B cell (primary cell): ENCODE results near the gene KIAA1217. TPM values are rescaled to one million over a fixed set of nuclear protein-coding genes. Genes with fewer than 3 reads are reported as not detected.

ENCODE experiments used
- ATAC-seq: fragments of 200-7000 bp; cut with Tn5 transposase; one replicate; pipeline ENCODE4 v1.10.0; 2021; ENCODE audit warnings: low read depth, mild to moderate bottlenecking, moderate number of reproducible peaks, moderate library complexity
- CTCF ChIA-PET: fragments of 350-600 bp; sonication (Branson Sonifier 250); formaldehyde crosslinking; loops from one replicate; lab custom pipeline; 2021; ENCODE audit warnings: antibody characterized with exemption, inconsistent platforms; lab: Charles Lee
- POLR2A ChIA-PET: fragments of 350-600 bp; sonication (Branson Sonifier 250); formaldehyde crosslinking; loops from one replicate; lab custom pipeline; 2021; ENCODE audit warnings: antibody characterized with exemption; lab: Charles Lee
- DNase-seq: peaks from one replicate; pipeline ENCODE4 v3.0.0; 2013
- H2AFZ ChIP-seq: 2 replicates; pipeline ENCODE4 v1.6.1; 2012; ENCODE audit warnings: mild to moderate bottlenecking, low read depth, low read length; ENCODE audit not compliant: insufficient read depth, poor library complexity, severe bottlenecking
- H3K27ac ChIP-seq, 2 donors: 1 replicate in 1 of 2; 2 replicates in 1 of 2; pipeline ENCODE4 v1.5.1; 2012 to 2013; ENCODE audit warnings: low read length in 2 of 2, mild to moderate bottlenecking in 2 of 2, moderate library complexity in 1 of 2
- H3K27me3 ChIP-seq, 4 experiments: fragments of 200-600 bp in 1 of 4; sonication (generic) in 1 of 4; replicated peaks in 1 of 4; 1 replicate in 2 of 4; 2 replicates in 2 of 4; pipeline versions ENCODE4 v1.6.1 to v1.7.0; 2013 to 2016; ENCODE audit warnings: low read length in 3 of 4, mild to moderate bottlenecking in 2 of 4, mixed read lengths in 1 of 4, moderate library complexity in 1 of 4; ENCODE audit not compliant: insufficient read depth in 4 of 4, control insufficient read depth in 3 of 4; ENCODE audit errors: control extremely low read depth in 1 of 4
- H3K36me3 ChIP-seq, 2 experiments: replicated peaks in 1 of 2; 1 replicate in 1 of 2; 2 replicates in 1 of 2; pipeline versions ENCODE4 v1.6.1 to v1.7.1; 2013; ENCODE audit warnings: low read length in 1 of 2; ENCODE audit not compliant: insufficient read depth in 2 of 2, control insufficient read depth in 1 of 2; ENCODE audit errors: control extremely low read depth in 1 of 2, extremely low read depth in 1 of 2
- H3K4me1 ChIP-seq, 2 donors: fragments of 200-600 bp in 1 of 2; sonication (generic) in 1 of 2; 1 replicate in 1 of 2; 2 replicates in 1 of 2; pipeline versions ENCODE4 v1.5.1 to v1.6.1; 2013 to 2017; ENCODE audit warnings: low read length in 2 of 2; ENCODE audit not compliant: control insufficient read depth in 2 of 2, insufficient read depth in 2 of 2
- H3K4me2 ChIP-seq: replicated peaks from 2 replicates; pipeline ENCODE3; 2012; ENCODE audit warnings: mild to moderate bottlenecking, low read depth, low read length; ENCODE audit not compliant: poor library complexity, severe bottlenecking
- H3K4me3 ChIP-seq, 5 experiments: fragments of 200-600 bp in 1 of 5; sonication (generic) in 1 of 5; 1 replicate in 3 of 5; 2 replicates in 2 of 5; pipeline versions ENCODE4 v1.5.1 to v1.7.0; 2011 to 2016; ENCODE audit warnings: low read length in 4 of 5, mild to moderate bottlenecking in 4 of 5, low read depth in 2 of 5, control low read depth in 1 of 5, moderate library complexity in 1 of 5; ENCODE audit not compliant: insufficient read depth in 1 of 5; ENCODE audit errors: control extremely low read depth in 1 of 5, extremely low read depth in 1 of 5
- H3K79me2 ChIP-seq: fragments of 200-600 bp; sonication (generic); one replicate; pipeline ENCODE4 v1.6.0; 2016; ENCODE audit warnings: low read length; ENCODE audit not compliant: control insufficient read depth, insufficient read depth
- H3K9ac ChIP-seq: fragments of 200-600 bp; sonication (generic); 2 replicates; pipeline ENCODE4 v1.6.1; 2017; ENCODE audit warnings: mild to moderate bottlenecking, low read length, moderate library complexity
- H3K9me3 ChIP-seq, 3 donors: one replicate each; pipeline versions ENCODE4 v1.6.1 to v1.7.1; 2013; ENCODE audit warnings: low read length in 2 of 3; ENCODE audit not compliant: control insufficient read depth in 2 of 3, insufficient read depth in 1 of 3; ENCODE audit errors: control extremely low read depth in 1 of 3
- H4K20me1 ChIP-seq: 2 replicates; pipeline ENCODE4 v1.6.0; 2012; ENCODE audit warnings: mild to moderate bottlenecking, low read length; ENCODE audit not compliant: insufficient read depth, control insufficient read depth, poor library complexity, severe bottlenecking
- H3K27ac Mint-ChIP-seq: one replicate; pipeline ENCODE4 v1.8.0; 2021; ENCODE audit warnings: mixed read lengths
- H3K27me3 Mint-ChIP-seq: one replicate; pipeline ENCODE4 v1.8.0; 2021; ENCODE audit warnings: mixed read lengths
- H3K4me1 Mint-ChIP-seq: one replicate; pipeline ENCODE4 v1.8.0; 2021; ENCODE audit warnings: mixed read lengths
- H3K4me3 Mint-ChIP-seq: one replicate; pipeline ENCODE4 v1.8.0; 2021; ENCODE audit warnings: mixed read lengths
- H3K9me3 Mint-ChIP-seq: one replicate; pipeline ENCODE4 v1.8.0; 2022; ENCODE audit warnings: mixed read lengths; ENCODE audit not compliant: insufficient read depth
- CTCF ChIP-seq: fragments of 200-600 bp; IDR thresholded peaks from one replicate; pipeline ENCODE4 v1.8.0; 2022; ENCODE audit warnings: antibody characterized with exemption, mild to moderate bottlenecking
- EZH2 ChIP-seq: IDR thresholded peaks from 2 replicates; pipeline ENCODE4 v1.6.1; 2012; ENCODE audit warnings: borderline replicate concordance, low read depth, mild to moderate bottlenecking, moderate library complexity, low read length; ENCODE audit not compliant: insufficient read depth, poor library complexity, severe bottlenecking
- WGBS: methylation state at CpG from one replicate; pipeline ENCODE4 v1.1.5; 2013; ENCODE audit warnings: missing lambda C conversion rate; ENCODE audit not compliant: insufficient coverage; 5-methylcytosine and 5-hydroxymethylcytosine counted together
- intact Hi-C: fragments of 100-400 bp; cut with micrococcal nuclease; formaldehyde crosslinking; loops from one replicate; pipeline ENCODE4 v1.10.0; 2022
- polyA plus RNA-seq: library from polyadenylated mRNA; depleted of rRNA; stranded (reverse); fragments of >200 nt; gene quantifications from 2 replicates; pipeline ENCODE4 v1.2.3, GENCODE V29; 2012
- total RNA-seq, 2 donors: library from RNA; stranded (reverse); fragments of 120-200 nt in 1 of 2; gene quantifications; 1 replicate in 1 of 2; 2 replicates in 1 of 2; pipeline versions ENCODE4 v1.2.3 to v1.2.4, GENCODE V29; 2013 to 2022

Gene KIAA1217
- total and polyA plus RNA-seq, 2 donors (not counting 1 experiment from before 2014, with no cell fraction given) = 0.67 TPM; not detected in 1

GRCh38 chr10:24433705-24434104, 224.8 kb downstream of the KIAA1217 start:
- Mint-ChIP-seq H3K4me1 (no peaks in the 10 kb centered on the region), H3K4me3 (no peak overlapping the region), H3K27me3 (no peaks in the 10 kb centered on the region), H3K27ac (no peak overlapping the region), H3K9me3 (no peaks in the 10 kb centered on the region)
- ChIA-PET CTCF (no interaction called here), POLR2A (no interaction called here)
- Histone ChIP-seq H4K20me1 (no peaks in the 10 kb centered on the region), H3K4me1 (no peaks in the 10 kb centered on the region), H3K36me3 (no peaks in the 10 kb centered on the region), H3K27me3 (no peaks in the 10 kb centered on the region), H2AFZ (no peak overlapping the region), H3K4me3 (no peak overlapping the region), H3K27ac (no peak overlapping the region), H3K4me2 (no peak overlapping the region), H3K9ac (no peak overlapping the region), H3K9me3 (peaks cover 0 to 4% (median 0%) of the 10 kb centered on the region in 3 donors), H3K79me2 (no peaks in the 10 kb centered on the region)
- no peak for DNase-seq
- 88% methylated on average over 2 of the region's 3 CpGs for WGBS
- intact Hi-C loops = no loop called here
- TF ChIP-seq CTCF = no peak
- no peak for TF ChIP-seq EZH2
- ATAC-seq = no peak

- ChIA-PET CTCF (no interaction called here), POLR2A (no interaction called here)
- Histone ChIP-seq H3K4me2 (no peak overlapping the region), H3K27ac (no peak overlapping the region), H2AFZ (no peak overlapping the region), H3K79me2 (no peaks in the 10 kb centered on the region), H3K27me3 (no peaks in the 10 kb centered on the region), H3K4me1 (no peaks in the 10 kb centered on the region), H3K9ac (no peak overlapping the region), H3K36me3 (no peaks in the 10 kb centered on the region), H4K20me1 (no peaks in the 10 kb centered on the region), H3K4me3 (no peak overlapping the region), H3K9me3 (peaks cover 0 to 4% (median 0%) of the 10 kb centered on the region in 3 donors)
- TF ChIP-seq EZH2 (no peak), CTCF (no peak)
- no peak for DNase-seq
- no peak overlapping the region for H3K27ac Mint-ChIP-seq
- no CpG with 5 or more reads among the region's 1 CpG for WGBS
- intact Hi-C loops = no loop called here
- no peak for ATAC-seq
- no peak overlapping the region for H3K4me3 Mint-ChIP-seq
- H3K9me3 Mint-ChIP-seq = no peaks in the 10 kb centered on the region
- no peaks in the 10 kb centered on the region for H3K27me3 Mint-ChIP-seq
- no peaks in the 10 kb centered on the region for H3K4me1 Mint-ChIP-seq
Measured at GRCh38 chr10:24434961-24435360, 226.0 kb downstream of the KIAA1217 start.
